ENCODE data around the gene ANKS1B. TPM values are rescaled to one million over a fixed set of nuclear protein-coding genes. Genes with fewer than 3 reads are reported as not detected.

The ANKS1B gene
- total and polyA plus RNA-seq, 4 donors: 0.03 to 3.4 (median 0.53) TPM

DNA sequence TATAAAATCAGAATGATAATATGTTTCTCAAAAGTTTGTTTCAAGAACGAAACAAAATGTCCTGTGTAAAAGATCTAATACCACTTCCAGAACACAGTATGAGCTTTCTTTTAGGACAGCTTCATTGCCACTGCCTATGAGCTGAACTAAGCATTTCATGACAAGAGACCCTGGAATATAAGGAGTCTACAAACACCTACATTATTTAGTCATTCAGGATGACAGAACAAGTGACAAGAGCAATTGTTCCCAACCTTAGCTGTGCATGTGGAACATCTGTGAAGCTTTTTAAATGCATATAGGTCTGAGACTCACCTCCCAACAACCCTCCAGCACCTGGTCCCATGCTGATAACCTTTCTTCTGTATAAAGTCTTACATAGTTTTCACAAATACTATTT is 440.3 kb downstream of the ANKS1B start:
- no peak for DNase-seq (ENCODE audit: low spot score)
- 49% methylated on average over 1 of the region's 1 CpG for WGBS
- Histone ChIP-seq H3K4me1 (ENCODE audit: control insufficient read depth in 4 of 4, insufficient read depth in 4 of 4, low read length in 3 of 4) (no peaks in the 10 kb centered on the region), H3K9me3 (ENCODE audit: control insufficient read depth in 4 of 4, low read length in 3 of 4) (no peaks in the 10 kb centered on the region), H3K9ac (ENCODE audit: low read depth in 1 of 2, low read length in 2 of 2) (no peak overlapping the region), H3K27me3 (ENCODE audit: control insufficient read depth in 4 of 4, insufficient read depth in 4 of 4, low read length in 3 of 4) (peaks cover 0 to 3% (median 0%) of the 10 kb centered on the region in 4 donors), H3K36me3 (ENCODE audit: control insufficient read depth in 4 of 4, insufficient read depth in 3 of 4, low read depth in 1 of 4, low read length in 3 of 4) (no peaks in the 10 kb centered on the region), H3K4me3 (ENCODE audit: low read depth in 1 of 3, low read length in 3 of 3) (no peak overlapping the region), H3K27ac (ENCODE audit: low read depth in 1 of 2, low read length in 2 of 2) (no peak overlapping the region)
- TF ChIP-seq TAF1 (conservative IDR thresholded peaks at IDR 0.05): no peak
- no peak for TF ChIP-seq HNF4A (conservative IDR thresholded peaks at IDR 0.05)
- TF ChIP-seq, protein P1, sequence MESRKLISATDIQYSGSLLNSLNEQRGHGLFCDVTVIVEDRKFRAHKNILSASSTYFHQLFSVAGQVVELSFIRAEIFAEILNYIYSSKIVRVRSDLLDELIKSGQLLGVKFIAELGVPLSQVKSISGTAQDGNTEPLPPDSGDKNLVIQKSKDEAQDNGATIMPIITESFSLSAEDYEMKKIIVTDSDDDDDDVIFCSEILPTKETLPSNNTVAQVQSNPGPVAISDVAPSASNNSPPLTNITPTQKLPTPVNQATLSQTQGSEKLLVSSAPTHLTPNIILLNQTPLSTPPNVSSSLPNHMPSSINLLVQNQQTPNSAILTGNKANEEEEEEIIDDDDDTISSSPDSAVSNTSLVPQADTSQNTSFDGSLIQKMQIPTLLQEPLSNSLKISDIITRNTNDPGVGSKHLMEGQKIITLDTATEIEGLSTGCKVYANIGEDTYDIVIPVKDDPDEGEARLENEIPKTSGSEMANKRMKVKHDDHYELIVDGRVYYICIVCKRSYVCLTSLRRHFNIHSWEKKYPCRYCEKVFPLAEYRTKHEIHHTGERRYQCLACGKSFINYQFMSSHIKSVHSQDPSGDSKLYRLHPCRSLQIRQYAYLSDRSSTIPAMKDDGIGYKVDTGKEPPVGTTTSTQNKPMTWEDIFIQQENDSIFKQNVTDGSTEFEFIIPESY (IDR thresholded peaks at IDR 0.05): no peak
- TF ChIP-seq JUND (IDR thresholded peaks at IDR 0.05): no peak
- no peak for TF ChIP-seq NR2F2 (IDR thresholded peaks at IDR 0.05)
- no peak for TF ChIP-seq REST (IDR thresholded peaks at IDR 0.05)
- no peak for TF ChIP-seq YY1 (IDR thresholded peaks at IDR 0.05)
- TF ChIP-seq RAD21 (IDR thresholded peaks at IDR 0.05): no peak
- no peak for TF ChIP-seq GABPA (IDR thresholded peaks at IDR 0.05 in 1 of 2, conservative IDR thresholded peaks at IDR 0.05 in 1 of 2)
- no peak for TF ChIP-seq MAX (IDR thresholded peaks at IDR 0.05)
- TF ChIP-seq EGR1 (IDR thresholded peaks at IDR 0.05; ENCODE audit: low read depth in 2 of 2): no peak
- TF ChIP-seq, protein P2, sequence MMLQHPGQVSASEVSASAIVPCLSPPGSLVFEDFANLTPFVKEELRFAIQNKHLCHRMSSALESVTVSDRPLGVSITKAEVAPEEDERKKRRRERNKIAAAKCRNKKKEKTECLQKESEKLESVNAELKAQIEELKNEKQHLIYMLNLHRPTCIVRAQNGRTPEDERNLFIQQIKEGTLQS (IDR thresholded peaks at IDR 0.05): no peak
- no peak for TF ChIP-seq FOXA2 (IDR thresholded peaks at IDR 0.05)
- no peak for TF ChIP-seq HNF4G (IDR thresholded peaks at IDR 0.05)
- no peak for TF ChIP-seq RXRA (IDR thresholded peaks at IDR 0.05)
- TF ChIP-seq, protein P3, sequence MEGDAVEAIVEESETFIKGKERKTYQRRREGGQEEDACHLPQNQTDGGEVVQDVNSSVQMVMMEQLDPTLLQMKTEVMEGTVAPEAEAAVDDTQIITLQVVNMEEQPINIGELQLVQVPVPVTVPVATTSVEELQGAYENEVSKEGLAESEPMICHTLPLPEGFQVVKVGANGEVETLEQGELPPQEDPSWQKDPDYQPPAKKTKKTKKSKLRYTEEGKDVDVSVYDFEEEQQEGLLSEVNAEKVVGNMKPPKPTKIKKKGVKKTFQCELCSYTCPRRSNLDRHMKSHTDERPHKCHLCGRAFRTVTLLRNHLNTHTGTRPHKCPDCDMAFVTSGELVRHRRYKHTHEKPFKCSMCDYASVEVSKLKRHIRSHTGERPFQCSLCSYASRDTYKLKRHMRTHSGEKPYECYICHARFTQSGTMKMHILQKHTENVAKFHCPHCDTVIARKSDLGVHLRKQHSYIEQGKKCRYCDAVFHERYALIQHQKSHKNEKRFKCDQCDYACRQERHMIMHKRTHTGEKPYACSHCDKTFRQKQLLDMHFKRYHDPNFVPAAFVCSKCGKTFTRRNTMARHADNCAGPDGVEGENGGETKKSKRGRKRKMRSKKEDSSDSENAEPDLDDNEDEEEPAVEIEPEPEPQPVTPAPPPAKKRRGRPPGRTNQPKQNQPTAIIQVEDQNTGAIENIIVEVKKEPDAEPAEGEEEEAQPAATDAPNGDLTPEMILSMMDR (IDR thresholded peaks at IDR 0.05; ENCODE audit: low read depth, low read length, missing input control): no peak
- no peak for TF ChIP-seq FOXA1 (IDR thresholded peaks at IDR 0.05)
- no peak for TF ChIP-seq SP1 (IDR thresholded peaks at IDR 0.05)
